HG02759 (cell line): ENCODE data around the gene PPP1CC.
A peak's percentile ranks its signal among the peaks of the same experiment; 100 is the strongest.

ENCODE experiments used
- ATAC-seq: cut with Tn5 transposase; IDR thresholded peaks from one replicate; pipeline ENCODE4 v1.9.1; 2021; ENCODE audit warnings: mild to moderate bottlenecking, moderate library complexity; ENCODE audit not compliant: unreplicated experiment

Gene PPP1CC

DNA sequence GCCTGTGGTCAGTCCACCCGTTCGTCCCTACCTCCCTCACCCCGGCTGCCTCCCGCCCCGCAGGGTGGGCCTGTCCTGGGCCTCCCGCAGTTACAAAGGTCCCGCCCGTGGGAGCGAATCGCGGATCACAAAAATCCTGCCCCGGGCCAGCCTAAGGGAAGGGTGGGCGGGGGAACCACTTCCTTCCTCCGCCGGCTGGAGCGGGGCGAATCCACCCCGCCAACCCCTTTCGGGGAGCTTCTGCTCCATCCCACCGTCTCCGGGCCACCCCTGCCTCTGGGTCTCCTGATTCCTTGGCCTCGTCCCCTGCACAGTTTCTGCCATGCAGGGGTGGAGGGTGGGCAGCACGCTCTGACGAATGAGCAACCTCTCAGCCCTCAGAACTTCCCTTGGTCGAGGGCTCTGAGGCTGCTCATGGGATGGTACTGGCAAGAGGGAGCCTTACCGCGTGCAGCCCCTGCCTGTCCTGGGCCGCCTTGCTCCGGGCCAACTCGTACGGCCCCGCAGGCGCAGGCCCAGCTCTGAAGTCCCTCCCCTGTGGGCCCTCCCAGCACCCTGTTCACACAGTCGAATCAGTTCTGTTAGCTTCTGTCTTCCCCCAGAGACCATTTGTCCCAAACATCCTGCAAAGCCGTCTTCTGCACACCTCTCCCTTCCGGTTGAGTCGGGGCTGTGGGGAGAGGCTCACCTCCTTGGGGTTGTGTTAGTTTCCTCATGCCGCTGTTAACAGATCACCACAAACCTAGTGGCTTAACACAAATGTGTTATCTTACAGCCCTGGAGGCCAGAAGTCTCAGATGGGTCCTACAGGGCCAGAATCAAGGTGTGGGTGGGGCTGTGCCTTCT lies 53.2 kb downstream of the PPP1CC start:
- peak; percentile 64 for ATAC-seq

DNA sequence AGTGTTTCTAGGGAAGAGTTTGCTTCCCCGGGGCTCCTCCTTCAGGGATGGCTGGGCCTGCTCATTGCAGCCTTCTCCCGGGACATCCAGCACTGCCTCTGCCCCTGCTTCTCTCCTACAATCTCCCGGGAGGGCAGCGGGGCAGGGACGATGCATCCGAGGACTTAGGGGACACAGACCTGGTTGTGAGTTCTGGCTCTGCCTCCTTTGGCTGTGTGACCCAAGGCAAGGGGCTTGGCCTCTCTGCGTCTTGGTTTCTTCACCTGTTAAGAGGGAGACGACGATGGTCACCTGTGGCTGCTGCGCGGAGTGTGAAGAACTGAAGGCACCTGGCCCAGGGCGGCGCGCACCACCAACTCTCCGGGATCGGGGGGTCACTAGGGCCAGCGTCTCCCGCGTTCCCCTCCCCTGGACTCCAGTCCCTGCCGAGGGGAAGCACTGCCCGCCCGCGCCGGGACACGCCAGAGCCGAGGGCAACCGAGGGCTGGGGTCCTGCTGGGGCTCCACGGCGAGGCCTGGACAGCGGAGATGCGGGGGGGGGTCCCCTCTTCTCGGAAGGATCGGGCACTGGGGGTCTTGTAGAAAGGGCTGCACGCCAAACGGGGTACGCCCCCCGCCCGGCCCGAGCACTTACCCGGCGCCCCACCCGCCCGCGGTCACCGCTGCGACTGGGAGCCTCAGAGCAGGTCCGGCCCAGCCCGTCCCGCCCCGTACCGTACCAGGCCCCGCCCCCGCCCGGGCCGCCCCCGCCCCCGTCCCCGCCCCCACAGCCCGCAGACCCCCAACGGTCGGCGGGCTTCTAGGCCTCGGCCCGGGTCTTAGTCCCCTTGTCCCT lies 54.0 kb downstream of the PPP1CC start, which contains the start of gene HVCN1:
Gene HVCN1 (minus strand): TSS at position 670 of the 835 bp plus-strand sequence. CDS start 5,870 bp downstream, outside the sequence.
- peak; percentile 23 for ATAC-seq

- no peak for ATAC-seq
These were observed 55.1 kb downstream of the PPP1CC start for GRCh38 chr12:110687396-110688169.

DNA sequence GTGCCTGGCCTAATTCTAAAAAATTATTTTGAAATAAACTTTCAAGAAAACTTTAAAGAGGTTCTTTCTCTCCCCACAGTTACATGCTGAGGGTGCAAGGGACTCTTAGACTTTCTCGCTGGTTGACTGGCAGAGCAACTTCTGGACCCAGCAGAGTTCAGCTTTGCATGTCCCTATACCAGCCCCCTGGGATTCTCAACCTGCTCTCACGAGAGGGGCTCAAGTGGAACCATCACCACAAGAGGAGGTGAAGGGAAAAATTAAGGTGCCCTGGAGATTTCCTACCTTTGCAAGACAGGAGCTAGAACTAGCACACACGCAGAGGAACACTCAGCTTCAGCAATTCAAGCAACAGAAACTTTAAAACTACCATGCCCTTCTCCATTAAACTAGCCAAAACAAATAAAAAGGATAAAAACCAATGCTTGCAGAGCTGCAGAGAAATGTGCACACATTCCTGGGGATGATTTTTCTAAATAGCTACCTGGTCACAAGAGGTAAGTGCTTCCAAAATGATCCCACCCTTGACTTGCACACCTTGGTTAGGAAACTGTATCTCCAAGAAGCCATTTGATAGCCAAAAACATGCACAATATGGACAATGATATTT lies 56.3 kb downstream of the PPP1CC start:
- ATAC-seq: no peak

DNA sequence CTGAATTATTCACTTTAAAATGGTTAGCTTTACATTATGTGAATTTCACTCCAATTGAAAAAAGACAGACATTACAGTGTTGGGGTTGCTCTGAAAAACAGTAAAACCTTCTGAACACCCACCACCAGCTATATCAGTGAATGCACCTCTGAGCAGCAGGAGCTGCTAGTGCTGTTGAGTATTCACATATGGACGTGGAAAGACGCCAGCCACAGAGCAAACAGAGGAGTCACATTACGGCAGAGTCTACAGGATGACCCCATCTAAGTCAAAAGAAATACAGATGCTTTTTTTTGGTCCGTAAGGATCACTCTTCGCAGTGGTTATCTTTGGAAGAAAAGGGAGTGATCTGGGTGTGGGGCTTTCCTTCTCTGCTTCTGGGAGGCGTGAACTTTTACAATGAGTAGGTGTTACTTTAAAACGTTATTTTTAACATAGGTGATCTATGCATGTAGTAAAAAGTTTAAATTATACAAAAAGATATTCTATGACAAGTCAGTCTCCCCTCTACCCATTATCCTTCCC lies 58.3 kb downstream of the PPP1CC start:
- no peak for ATAC-seq

- ATAC-seq: no peak
These were observed 58.8 kb downstream of the PPP1CC start for GRCh38 chr12:110683888-110684287.

DNA sequence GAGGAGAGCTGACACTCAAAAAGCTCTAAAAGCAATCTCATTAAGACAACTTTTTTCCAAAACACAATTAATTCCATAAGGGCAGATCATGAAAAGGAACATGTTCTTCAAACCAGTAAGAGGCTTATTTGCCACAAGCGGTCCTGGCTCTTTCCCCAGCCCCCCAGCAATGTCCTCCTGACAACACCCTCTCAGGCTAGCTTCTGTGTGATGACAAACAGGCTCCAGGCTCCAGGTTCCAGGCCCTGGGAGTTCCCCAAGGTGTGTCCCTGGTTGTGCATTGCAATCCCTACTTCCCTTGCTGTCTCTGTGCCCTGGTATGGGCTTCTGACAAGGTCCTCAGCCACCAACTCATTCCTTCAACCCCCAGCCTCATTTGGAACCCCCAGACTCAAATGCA lies 62.7 kb downstream of the PPP1CC start:
- no peak for ATAC-seq

DNA sequence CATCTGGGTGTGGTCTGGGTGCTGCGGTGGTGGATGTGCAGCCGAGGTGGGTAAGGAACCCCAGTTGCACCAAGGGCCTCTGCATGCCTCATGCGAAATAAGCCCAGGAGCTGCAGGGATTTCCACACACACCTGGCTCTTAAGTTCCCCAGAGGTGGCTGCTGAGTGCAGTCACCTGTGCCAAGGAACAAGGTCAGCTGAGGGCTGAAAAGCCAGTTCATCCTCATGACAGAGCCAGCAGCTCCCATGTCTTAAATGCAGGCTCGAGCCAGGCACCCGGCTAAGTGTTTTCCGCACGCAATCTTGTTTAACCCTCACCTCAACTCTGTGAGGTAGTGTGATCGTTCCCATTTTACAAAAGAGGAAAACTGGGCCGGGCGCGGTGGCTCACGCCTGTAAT lies 63.5 kb downstream of the PPP1CC start:
- no peak for ATAC-seq

DNA sequence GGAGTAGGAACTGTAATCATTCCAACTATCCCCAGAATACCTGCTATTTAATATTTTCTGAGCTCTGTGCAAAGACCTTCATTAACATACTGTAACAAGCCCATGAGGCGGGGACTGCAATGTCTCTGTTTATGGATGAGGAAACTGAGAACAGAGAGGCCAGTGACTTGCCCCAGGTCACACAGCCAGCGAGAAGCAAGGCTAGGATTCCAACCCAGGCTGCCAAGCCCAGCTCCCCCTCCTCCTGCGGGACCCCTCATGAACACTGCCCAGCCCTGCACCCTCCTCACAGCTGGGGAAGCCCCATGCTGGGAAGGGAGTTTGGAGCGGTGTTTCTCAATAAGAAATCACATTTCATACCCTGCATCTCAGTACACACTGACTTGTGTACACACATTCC lies 64.7 kb downstream of the PPP1CC start:
- no peak for ATAC-seq

DNA sequence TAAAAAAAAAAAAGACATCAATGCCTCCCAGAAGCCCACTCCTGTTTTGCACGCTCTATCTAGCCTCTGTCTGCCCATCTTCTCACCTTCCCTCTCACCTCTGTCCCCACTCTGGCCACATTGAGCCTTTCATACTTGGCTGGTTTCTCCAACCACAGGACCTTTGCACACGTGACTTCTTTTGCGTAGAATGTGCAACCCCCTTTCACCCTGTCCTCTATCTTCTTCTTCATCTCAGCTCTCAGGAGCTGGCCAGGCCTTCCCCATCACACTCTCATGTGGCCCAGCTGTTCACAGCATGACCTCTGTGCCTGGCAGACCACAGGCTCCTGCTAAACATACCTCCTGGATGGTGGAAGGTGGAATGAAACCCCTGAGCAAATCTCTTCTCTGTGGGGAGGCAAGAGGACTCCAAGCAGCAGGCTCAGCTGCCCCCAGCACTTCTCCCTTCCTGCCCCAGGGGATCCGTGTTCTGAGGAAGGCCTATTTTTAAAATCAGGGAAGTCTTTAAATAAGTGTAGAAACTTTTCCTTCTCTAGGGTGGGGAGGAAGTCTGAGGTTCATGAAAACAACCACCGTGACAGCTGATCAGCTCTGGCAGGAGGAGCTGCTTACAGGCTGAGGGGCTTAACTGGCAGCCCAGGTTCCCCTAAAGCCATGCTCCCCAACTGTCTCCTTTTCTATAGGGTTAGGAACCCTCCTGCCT lies 65.3 kb downstream of the PPP1CC start:
- ATAC-seq: peak; percentile 80

DNA sequence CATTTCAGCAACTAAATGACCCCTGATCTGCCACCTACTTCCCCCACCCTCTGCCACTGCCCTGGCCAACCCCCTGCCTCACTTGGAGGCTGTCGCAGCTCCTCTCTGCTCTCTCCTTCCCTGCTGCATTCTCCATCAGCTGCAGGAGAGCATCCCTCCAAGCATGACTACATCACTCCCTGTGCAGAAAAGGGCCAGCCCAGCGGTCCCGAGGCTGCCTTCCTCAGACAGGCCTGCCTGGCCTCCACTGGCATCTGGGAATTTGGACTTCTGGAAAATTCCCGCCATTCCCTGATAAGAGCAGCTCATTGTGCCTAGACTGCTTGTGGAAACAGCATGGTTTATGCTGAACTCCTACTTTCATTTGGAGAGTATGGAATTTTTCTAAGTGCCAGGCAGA lies 66.5 kb downstream of the PPP1CC start:
- ATAC-seq: no peak

DNA sequence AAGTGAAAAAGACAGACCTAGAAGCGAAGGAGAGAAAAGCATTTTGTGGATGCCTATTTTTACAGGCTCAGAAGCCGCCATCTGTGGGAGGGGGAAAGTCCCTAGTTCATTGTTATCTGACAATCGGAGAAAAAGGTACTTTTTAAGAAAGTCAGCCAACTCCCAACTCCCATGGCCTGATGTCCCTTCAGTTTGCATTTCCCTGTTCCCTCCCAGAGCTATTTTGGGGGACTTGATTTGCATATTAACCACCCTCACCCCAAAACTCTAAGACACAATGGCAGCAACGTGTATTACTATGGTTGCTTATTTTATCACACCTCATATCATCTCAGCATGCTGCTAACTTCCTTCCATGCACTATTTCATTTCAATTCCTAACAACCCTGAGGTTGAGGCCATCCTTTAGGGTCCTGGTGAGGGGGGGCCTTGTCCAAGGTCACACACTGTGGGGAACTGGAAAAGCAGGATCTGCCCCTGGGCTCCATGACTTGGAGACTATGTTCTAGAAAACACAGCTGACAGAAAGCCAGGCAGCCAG lies 72.5 kb downstream of the PPP1CC start:
- ATAC-seq: peak; percentile 52
